Right lobe of liver (tissue), 6 donors: ENCODE measurements around the gene GYG1. TPM values are rescaled to one million over a fixed set of nuclear protein-coding genes. Genes with fewer than 3 reads are reported as not detected.
"Not testable (repeated sequence)": the region's sequence is repeated elsewhere in the genome, so short reads cannot be mapped to it uniquely, and the experiment has no call there.

ENCODE experiments used
- ATAC-seq, 4 donors: fragments of 200-7000 bp; cut with Tn5 transposase; one replicate each; pipeline ENCODE4 v1.9.1; 2020; ENCODE audit warnings: mild to moderate bottlenecking in 4 of 4, moderate library complexity in 4 of 4
- DNase-seq, 3 donors: peaks; one replicate each; pipeline ENCODE4 v3.0.0-alpha.2; 2020
- H3K27ac ChIP-seq, 3 donors: fragments of 200-600 bp; one replicate each; pipeline ENCODE4 v1.8.0; 2022
- H3K27me3 ChIP-seq, 2 donors: fragments of 200-600 bp; one replicate each; pipeline ENCODE4 v1.8.0; 2022
- H3K36me3 ChIP-seq, 4 donors: fragments of 200-600 bp; sonication (generic) in 1 of 4; one replicate each; pipeline versions ENCODE4 v1.5.1 to v1.8.0; 2017 to 2022; ENCODE audit warnings: control low read depth in 1 of 4
- H3K4me1 ChIP-seq, 4 donors: fragments of 200-600 bp; sonication (generic) in 1 of 4; one replicate each; pipeline versions ENCODE4 v1.5.1 to v1.8.0; 2017 to 2022; ENCODE audit warnings: control low read depth in 1 of 4
- H3K4me3 ChIP-seq, 3 donors: fragments of 200-600 bp; one replicate each; pipeline ENCODE4 v1.8.0; 2022
- H3K9me3 ChIP-seq, 4 donors: fragments of 200-600 bp; sonication (generic) in 1 of 4; one replicate each; pipeline versions ENCODE4 v1.5.1 to v1.8.0; 2017 to 2022; ENCODE audit warnings: control low read depth in 1 of 4
- CTCF ChIP-seq, 4 donors: fragments of 200-600 bp in 3 of 4; fragments of 450-650 bp in 1 of 4; IDR thresholded peaks; one replicate each; pipeline versions ENCODE4 v1.5.1 to v1.8.0; 2016 to 2022; ENCODE audit warnings: antibody characterized with exemption in 4 of 4, mild to moderate bottlenecking in 2 of 4
- POLR2A ChIP-seq: fragments of 450-650 bp; IDR thresholded peaks from one replicate; pipeline ENCODE4 v1.6.1; 2017; ENCODE audit warnings: antibody characterized with exemption, mild to moderate bottlenecking
- WGBS: methylation state at CpG from one replicate; pipeline ENCODE4 v1.1.6; 2018; ENCODE audit warnings: low coverage, low lambda C conversion rate; ENCODE audit not compliant: insufficient coverage; ENCODE audit errors: missing lambda C conversion rate; 5-methylcytosine and 5-hydroxymethylcytosine counted together
- intact Hi-C, 2 donors: fragments of 100-400 bp; cut with DNase I; formaldehyde crosslinking; loops; one replicate each; pipeline versions ENCODE4 v1.11.2 to v1.14.1; 2022
- total RNA-seq, 6 experiments: library from RNA; depleted of rRNA in 2 of 6; stranded (reverse); fragments of >200 nt in 2 of 6; fragmentation: NEBNext Ultra II Directional in 3 of 6; extraction: Animal tissue kit (Norgen Biotek cat#: 25700) in 3 of 6; gene quantifications; one replicate each; pipeline versions ENCODE4 v1.1.0 to v1.2.4, GENCODE V29; 2016 to 2023
- donor health status: DM: no; HTN: yes; CAD: no.
- donor health status: DM: no; HTN: no; CAD: no.
- donor health status: DM: no; HTN: no; CAD: no.
- donor health status: DM: no; HTN: yes; CAD: no.
- donor health status: DM: no; HTN: yes; CAD: no.

The GYG1 gene
- total RNA-seq, 6 experiments from 2014 or later, result 6.6 to 16.3 (median 10.3) TPM

- no peak for DNase-seq
- WGBS, result 29% methylated on average over 1 of the region's 1 CpG
- no peaks in the 10 kb centered on the region for H3K9me3 ChIP-seq
- H3K4me3 ChIP-seq, result no peak overlapping the region
- TF ChIP-seq POLR2A (no peak), CTCF (IDR thresholded peaks at IDR 0.05) (no peak)
- no peak overlapping the region for H3K27ac ChIP-seq
- H3K4me1 ChIP-seq, result no peaks in the 10 kb centered on the region
- H3K27me3 ChIP-seq, result no peaks in the 10 kb centered on the region
- ATAC-seq, result peak in 2 of 4 donors; percentile 55 to 69
- H3K36me3 ChIP-seq, result no peaks in the 10 kb centered on the region
- intact Hi-C loops, result no loop called here
Observed at GRCh38 chr3:148981273-148981672, 10.1 kb upstream of the GYG1 start.

- H3K4me1 ChIP-seq, H3K27ac ChIP-seq, H3K9me3 ChIP-seq, H3K27me3 ChIP-seq, H3K4me3 ChIP-seq, DNase-seq, ATAC-seq, intact Hi-C loops, H3K36me3 ChIP-seq: not testable (repeated sequence)
- 97% methylated on average over 10 of the region's 29 CpGs for WGBS
Observed at GRCh38 chr3:148987551-148987950, 3.8 kb upstream of the GYG1 start.

GRCh38 chr3:148990236-148990635 lies 1.1 kb upstream of the GYG1 start:
- DNase-seq (no peak), ATAC-seq (no peak)
- no peaks in the 10 kb centered on the region for H3K9me3 ChIP-seq
- H3K4me1 ChIP-seq, result peaks cover 0 to 11% (median 0%) of the 10 kb centered on the region in 4 donors
- no peak overlapping the region for H3K4me3 ChIP-seq
- H3K27ac ChIP-seq, result no peak overlapping the region
- H3K36me3 ChIP-seq, result peaks cover 0 to 8% (median 0%) of the 10 kb centered on the region in 4 donors
- intact Hi-C loops, result no loop called here
- TF ChIP-seq CTCF (IDR thresholded peaks at IDR 0.05), result no peak
- no peak for TF ChIP-seq POLR2A
- H3K27me3 ChIP-seq, result no peaks in the 10 kb centered on the region
- 49% methylated on average over 4 of the region's 4 CpGs for WGBS

GRCh38 chr3:148992027-148992634 lies 791 bp downstream of the GYG1 start:
- H3K27ac ChIP-seq, result peak overlapping the region; percentile 90 to 96 (median 93)
- peak; percentile 53 to 69 (median 58) for DNase-seq
- peaks cover 0 to 11% (median 0%) of the 10 kb centered on the region in 4 donors for H3K4me1 ChIP-seq
- ATAC-seq, result peak; percentile 38 to 52 (median 48)
- no peaks in the 10 kb centered on the region for H3K27me3 ChIP-seq
- peaks cover 0 to 24% (median 5%) of the 10 kb centered on the region in 4 donors for H3K36me3 ChIP-seq
- H3K4me3 ChIP-seq, result peak overlapping the region; percentile 90 to 99 (median 92)
- 32% methylated on average over 2 of the region's 34 CpGs for WGBS
- TF ChIP-seq POLR2A (no peak), CTCF (IDR thresholded peaks at IDR 0.05) (no peak)
- intact Hi-C loops, result no loop called here
- H3K9me3 ChIP-seq, result no peaks in the 10 kb centered on the region

GRCh38 chr3:148992635-148993255 lies 1.4 kb downstream of the GYG1 start:
- Histone ChIP-seq H3K4me1 (peaks cover 0 to 11% (median 0%) of the 10 kb centered on the region in 4 donors), H3K27ac (peak overlapping the region in 1 of 3 donors; percentile 96), H3K27me3 (no peaks in the 10 kb centered on the region), H3K4me3 (peak overlapping the region in 2 of 3 donors; percentile 90 to 99), H3K36me3 (peaks cover 0 to 25% (median 5%) of the 10 kb centered on the region in 4 donors), H3K9me3 (no peaks in the 10 kb centered on the region)
- DNase-seq (peak in 1 of 3 donors; percentile 17), ATAC-seq (no peak)
- 81% methylated on average over 4 of the region's 10 CpGs for WGBS
- intact Hi-C loops, result no loop called here
- TF ChIP-seq CTCF (IDR thresholded peaks at IDR 0.05), result no peak
